GM23338 (cell line): Measurements from ENCODE around the gene CLEC14A.

ENCODE experiments used
- CREB1 ChIP-seq: fragments of 250-450 bp; sonication (Bioruptor Pico); IDR thresholded peaks from 2 replicates; pipeline ENCODE4 v1.5.0; 2020; ENCODE audit warnings: low read depth, mild to moderate bottlenecking, moderate library complexity
- EZH2 ChIP-seq: fragments of 200-600 bp; sonication (generic); IDR thresholded peaks from one replicate; pipeline ENCODE4 v1.8.0; 2017; ENCODE audit warnings: antibody characterized with exemption, mild to moderate bottlenecking, low read depth; ENCODE audit not compliant: unreplicated experiment
- EZH2phosphoT487 ChIP-seq: fragments of 200-600 bp; sonication (generic); IDR thresholded peaks from one replicate; pipeline ENCODE4 v1.8.1; 2018; ENCODE audit warnings: antibody characterized with exemption; ENCODE audit not compliant: unreplicated experiment
- JUNB ChIP-seq: IDR thresholded peaks from one replicate; pipeline ENCODE4 v1.6.1; 2016; ENCODE audit warnings: antibody characterized with exemption; ENCODE audit not compliant: unreplicated experiment
- POLR2AphosphoS5 ChIP-seq: IDR thresholded peaks from 2 replicates; pipeline ENCODE4 v1.6.1; 2016; ENCODE audit warnings: antibody characterized with exemption, low read depth
- TF ChIP-seq, protein P1 (sequence below), 2 experiments: fragments of 200-600 bp in 1 of 2; sonication (generic) in 1 of 2; conservative IDR thresholded peaks; 2 replicates each; pipeline versions ENCODE4 v1.5.1 to v1.6.1; 2016 to 2017; ENCODE audit warnings: antibody characterized with exemption in 2 of 2, low read depth in 2 of 2, mild to moderate bottlenecking in 2 of 2, moderate library complexity in 1 of 2
- TF ChIP-seq, protein P2 (sequence below): IDR thresholded peaks from one replicate; pipeline ENCODE4 v1.6.1; 2018; ENCODE audit warnings: antibody characterized with exemption; ENCODE audit not compliant: unreplicated experiment
- TF ChIP-seq, protein P3 (sequence below): IDR thresholded peaks from 2 replicates; pipeline ENCODE4 v1.6.1; 2016; ENCODE audit warnings: antibody characterized with exemption

DNA sequence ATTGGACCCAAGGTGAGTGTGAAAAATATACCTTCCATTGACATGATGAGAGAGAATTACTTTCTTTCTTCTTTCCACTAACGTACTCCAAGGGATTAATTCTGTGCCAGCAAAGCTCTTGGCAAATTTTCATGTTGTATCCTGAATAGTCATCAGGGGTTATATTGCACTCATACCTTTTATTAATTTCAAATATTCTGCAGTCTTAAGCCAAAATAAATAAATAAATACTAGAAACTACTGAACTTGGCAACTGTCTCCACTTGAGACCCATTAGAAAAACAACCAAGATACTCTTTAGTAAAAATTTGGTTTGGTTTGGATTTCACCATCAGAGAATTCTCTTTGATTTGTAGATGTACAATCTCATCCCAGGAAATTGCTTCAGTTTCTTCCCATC, 22.1 kb upstream of the CLEC14A start:
- TF ChIP-seq, protein P1, sequence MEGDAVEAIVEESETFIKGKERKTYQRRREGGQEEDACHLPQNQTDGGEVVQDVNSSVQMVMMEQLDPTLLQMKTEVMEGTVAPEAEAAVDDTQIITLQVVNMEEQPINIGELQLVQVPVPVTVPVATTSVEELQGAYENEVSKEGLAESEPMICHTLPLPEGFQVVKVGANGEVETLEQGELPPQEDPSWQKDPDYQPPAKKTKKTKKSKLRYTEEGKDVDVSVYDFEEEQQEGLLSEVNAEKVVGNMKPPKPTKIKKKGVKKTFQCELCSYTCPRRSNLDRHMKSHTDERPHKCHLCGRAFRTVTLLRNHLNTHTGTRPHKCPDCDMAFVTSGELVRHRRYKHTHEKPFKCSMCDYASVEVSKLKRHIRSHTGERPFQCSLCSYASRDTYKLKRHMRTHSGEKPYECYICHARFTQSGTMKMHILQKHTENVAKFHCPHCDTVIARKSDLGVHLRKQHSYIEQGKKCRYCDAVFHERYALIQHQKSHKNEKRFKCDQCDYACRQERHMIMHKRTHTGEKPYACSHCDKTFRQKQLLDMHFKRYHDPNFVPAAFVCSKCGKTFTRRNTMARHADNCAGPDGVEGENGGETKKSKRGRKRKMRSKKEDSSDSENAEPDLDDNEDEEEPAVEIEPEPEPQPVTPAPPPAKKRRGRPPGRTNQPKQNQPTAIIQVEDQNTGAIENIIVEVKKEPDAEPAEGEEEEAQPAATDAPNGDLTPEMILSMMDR (conservative IDR thresholded peaks at IDR 0.05; ENCODE audit: low read depth in 2 of 2), result no peak
- no peak for TF ChIP-seq POLR2AphosphoS5
- no peak for TF ChIP-seq EZH2
- no peak for TF ChIP-seq EZH2phosphoT487
- TF ChIP-seq, protein P2, sequence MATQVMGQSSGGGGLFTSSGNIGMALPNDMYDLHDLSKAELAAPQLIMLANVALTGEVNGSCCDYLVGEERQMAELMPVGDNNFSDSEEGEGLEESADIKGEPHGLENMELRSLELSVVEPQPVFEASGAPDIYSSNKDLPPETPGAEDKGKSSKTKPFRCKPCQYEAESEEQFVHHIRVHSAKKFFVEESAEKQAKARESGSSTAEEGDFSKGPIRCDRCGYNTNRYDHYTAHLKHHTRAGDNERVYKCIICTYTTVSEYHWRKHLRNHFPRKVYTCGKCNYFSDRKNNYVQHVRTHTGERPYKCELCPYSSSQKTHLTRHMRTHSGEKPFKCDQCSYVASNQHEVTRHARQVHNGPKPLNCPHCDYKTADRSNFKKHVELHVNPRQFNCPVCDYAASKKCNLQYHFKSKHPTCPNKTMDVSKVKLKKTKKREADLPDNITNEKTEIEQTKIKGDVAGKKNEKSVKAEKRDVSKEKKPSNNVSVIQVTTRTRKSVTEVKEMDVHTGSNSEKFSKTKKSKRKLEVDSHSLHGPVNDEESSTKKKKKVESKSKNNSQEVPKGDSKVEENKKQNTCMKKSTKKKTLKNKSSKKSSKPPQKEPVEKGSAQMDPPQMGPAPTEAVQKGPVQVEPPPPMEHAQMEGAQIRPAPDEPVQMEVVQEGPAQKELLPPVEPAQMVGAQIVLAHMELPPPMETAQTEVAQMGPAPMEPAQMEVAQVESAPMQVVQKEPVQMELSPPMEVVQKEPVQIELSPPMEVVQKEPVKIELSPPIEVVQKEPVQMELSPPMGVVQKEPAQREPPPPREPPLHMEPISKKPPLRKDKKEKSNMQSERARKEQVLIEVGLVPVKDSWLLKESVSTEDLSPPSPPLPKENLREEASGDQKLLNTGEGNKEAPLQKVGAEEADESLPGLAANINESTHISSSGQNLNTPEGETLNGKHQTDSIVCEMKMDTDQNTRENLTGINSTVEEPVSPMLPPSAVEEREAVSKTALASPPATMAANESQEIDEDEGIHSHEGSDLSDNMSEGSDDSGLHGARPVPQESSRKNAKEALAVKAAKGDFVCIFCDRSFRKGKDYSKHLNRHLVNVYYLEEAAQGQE, result no peak
- no peak for TF ChIP-seq JUNB
- TF ChIP-seq, protein P3, sequence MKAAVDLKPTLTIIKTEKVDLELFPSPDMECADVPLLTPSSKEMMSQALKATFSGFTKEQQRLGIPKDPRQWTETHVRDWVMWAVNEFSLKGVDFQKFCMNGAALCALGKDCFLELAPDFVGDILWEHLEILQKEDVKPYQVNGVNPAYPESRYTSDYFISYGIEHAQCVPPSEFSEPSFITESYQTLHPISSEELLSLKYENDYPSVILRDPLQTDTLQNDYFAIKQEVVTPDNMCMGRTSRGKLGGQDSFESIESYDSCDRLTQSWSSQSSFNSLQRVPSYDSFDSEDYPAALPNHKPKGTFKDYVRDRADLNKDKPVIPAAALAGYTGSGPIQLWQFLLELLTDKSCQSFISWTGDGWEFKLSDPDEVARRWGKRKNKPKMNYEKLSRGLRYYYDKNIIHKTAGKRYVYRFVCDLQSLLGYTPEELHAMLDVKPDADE, result no peak
- no peak for TF ChIP-seq CREB1 (CRISPR knock-in tag)
